Endothelial cell (in vitro differentiated cells): ENCODE measurements around the gene HRAS. TPM values are rescaled to one million over a fixed set of nuclear protein-coding genes. Genes with fewer than 3 reads are reported as not detected.

Experiments
- DNase-seq: peaks from one replicate; pipeline ENCODE4 v3.0.0; 2021; ENCODE audit warnings: low spot score
- H3K27ac Mint-ChIP-seq: one replicate; pipeline ENCODE4 v1.8.0; 2021; ENCODE audit warnings: mixed read lengths, inconsistent platforms; ENCODE audit not compliant: unreplicated experiment
- H3K27me3 Mint-ChIP-seq: one replicate; pipeline ENCODE4 v1.8.0; 2021; ENCODE audit warnings: mild to moderate bottlenecking, moderate library complexity, mixed read lengths, inconsistent platforms; ENCODE audit not compliant: unreplicated experiment
- H3K36me3 Mint-ChIP-seq: one replicate; pipeline ENCODE4 v1.8.0; 2021; ENCODE audit warnings: mild to moderate bottlenecking, low read depth, mixed read lengths, inconsistent platforms; ENCODE audit not compliant: unreplicated experiment
- H3K4me1 Mint-ChIP-seq: one replicate; pipeline ENCODE4 v1.8.0; 2021; ENCODE audit warnings: mild to moderate bottlenecking, mixed read lengths, inconsistent platforms; ENCODE audit not compliant: unreplicated experiment
- H3K4me3 Mint-ChIP-seq: one replicate; pipeline ENCODE4 v1.8.0; 2021; ENCODE audit warnings: mild to moderate bottlenecking, mixed read lengths, inconsistent platforms; ENCODE audit not compliant: unreplicated experiment
- H3K9me3 Mint-ChIP-seq: one replicate; pipeline ENCODE4 v1.8.0; 2021; ENCODE audit warnings: mixed read lengths, inconsistent platforms; ENCODE audit not compliant: unreplicated experiment
- total RNA-seq: library from RNA; stranded (reverse); fragmentation: NEBNext Ultra II Directional; extraction: Animal tissue kit (Norgen Biotek cat#: 25700); gene quantifications from one replicate; pipeline ENCODE4 v1.2.1, GENCODE V29; 2021; ENCODE audit not compliant: unreplicated experiment
- TF ChIP-seq, protein P1 (sequence below): fragments of 200-600 bp; sonication (generic); IDR thresholded peaks from one replicate; pipeline ENCODE4 v1.5.0; 2021; ENCODE audit warnings: antibody characterized with exemption; ENCODE audit not compliant: unreplicated experiment

The HRAS gene
- total RNA-seq, 1 donor from 2014 or later, result 92.4 TPM

DNA sequence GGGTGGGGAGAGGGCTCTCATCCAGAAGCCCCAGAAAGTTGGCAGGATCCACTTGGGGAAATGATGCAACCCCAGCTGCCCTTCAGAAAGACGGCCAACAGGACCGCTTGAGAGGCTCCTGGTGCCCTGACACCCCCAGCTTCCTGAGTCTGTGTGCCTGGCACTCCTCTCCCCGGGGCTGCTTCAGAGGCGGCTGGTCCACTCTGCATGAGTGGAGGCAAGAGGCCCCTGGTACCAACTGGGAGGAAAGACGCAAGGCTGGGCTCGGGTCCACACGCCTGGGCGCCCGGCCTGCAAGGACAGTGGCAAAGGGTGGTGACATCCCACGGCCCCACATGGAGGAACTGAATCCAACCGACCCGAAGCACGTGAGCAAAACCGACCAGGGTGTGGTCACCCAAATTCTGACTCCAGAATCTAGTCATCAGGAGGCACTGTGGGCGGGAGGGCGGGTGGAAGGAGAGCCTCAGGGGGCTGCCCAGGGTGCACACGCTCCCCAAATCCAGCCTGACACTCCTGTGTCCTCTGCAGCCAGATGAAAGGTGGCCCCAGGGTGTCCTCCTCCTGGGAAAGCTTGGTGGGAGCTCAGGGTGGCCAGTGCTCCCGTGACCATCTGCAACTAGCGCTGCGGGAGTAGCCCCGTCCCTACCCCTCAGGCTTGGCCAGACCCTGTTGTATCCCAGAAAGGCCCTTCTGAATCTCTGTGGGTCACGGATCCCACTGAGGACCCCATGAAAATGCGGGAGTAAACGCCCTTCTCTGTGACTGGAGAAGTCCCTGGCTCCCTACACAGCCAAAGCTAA, 32.0 kb downstream of the HRAS start:
- Mint-ChIP-seq H3K27ac (no peak overlapping the region), H3K9me3 (no peaks in the 10 kb centered on the region), H3K36me3 (peaks cover under 1% of the 10 kb centered on the region), H3K27me3 (peaks cover 7% of the 10 kb centered on the region), H3K4me3 (no peak overlapping the region), H3K4me1 (peaks cover 14% of the 10 kb centered on the region)
- no peak for DNase-seq
- TF ChIP-seq, protein P1, sequence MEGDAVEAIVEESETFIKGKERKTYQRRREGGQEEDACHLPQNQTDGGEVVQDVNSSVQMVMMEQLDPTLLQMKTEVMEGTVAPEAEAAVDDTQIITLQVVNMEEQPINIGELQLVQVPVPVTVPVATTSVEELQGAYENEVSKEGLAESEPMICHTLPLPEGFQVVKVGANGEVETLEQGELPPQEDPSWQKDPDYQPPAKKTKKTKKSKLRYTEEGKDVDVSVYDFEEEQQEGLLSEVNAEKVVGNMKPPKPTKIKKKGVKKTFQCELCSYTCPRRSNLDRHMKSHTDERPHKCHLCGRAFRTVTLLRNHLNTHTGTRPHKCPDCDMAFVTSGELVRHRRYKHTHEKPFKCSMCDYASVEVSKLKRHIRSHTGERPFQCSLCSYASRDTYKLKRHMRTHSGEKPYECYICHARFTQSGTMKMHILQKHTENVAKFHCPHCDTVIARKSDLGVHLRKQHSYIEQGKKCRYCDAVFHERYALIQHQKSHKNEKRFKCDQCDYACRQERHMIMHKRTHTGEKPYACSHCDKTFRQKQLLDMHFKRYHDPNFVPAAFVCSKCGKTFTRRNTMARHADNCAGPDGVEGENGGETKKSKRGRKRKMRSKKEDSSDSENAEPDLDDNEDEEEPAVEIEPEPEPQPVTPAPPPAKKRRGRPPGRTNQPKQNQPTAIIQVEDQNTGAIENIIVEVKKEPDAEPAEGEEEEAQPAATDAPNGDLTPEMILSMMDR, result no peak

DNA sequence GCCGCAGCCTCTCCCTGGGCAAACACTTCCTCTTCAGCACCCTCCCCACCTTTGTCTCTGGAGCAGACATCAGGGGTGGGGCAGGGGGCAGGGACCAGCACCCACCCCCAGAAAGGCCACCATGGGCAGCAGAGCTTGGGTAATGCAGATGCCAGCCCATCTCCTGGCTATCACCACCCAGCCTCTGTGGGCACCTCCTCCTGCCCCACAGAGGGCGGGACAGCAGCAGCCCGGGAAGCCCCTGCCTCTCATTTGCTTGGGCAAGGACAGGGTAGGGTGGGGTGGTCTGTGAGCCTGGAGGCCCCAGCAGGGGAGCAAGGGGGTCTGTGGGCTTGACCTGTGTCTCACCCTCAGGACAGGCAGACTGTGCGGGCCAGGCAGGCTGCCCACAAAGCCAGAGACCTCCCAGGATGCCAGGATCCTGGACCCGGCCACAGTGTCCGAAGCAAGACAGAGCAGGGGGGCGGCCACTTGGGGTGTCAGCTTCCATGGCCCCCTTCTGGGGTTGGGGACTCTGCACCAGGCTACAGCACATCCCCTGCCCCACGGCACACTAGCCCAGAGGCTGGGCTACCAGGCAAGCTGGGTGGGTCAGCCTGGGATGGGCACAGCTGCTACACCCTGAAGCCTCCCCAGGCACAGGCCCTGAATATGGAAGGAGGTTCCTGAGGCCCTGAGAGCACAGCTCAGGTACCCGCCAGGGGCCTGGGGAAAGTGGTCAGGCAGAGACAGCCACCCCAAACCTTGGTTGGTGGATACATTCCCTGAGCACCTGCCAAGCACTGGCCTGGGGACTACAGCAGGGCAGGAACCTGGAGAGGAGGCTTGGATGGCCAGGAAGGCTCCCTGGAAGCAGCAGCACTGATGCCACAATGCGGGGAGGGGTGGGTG, 32.8 kb downstream of the HRAS start:
- DNase-seq, result no peak
- TF ChIP-seq, protein P1, result no peak
- Mint-ChIP-seq H3K27me3 (peaks cover 11% of the 10 kb centered on the region), H3K27ac (no peak overlapping the region), H3K36me3 (peaks cover 8% of the 10 kb centered on the region), H3K4me3 (no peak overlapping the region), H3K4me1 (peaks cover 14% of the 10 kb centered on the region), H3K9me3 (no peaks in the 10 kb centered on the region)

DNA sequence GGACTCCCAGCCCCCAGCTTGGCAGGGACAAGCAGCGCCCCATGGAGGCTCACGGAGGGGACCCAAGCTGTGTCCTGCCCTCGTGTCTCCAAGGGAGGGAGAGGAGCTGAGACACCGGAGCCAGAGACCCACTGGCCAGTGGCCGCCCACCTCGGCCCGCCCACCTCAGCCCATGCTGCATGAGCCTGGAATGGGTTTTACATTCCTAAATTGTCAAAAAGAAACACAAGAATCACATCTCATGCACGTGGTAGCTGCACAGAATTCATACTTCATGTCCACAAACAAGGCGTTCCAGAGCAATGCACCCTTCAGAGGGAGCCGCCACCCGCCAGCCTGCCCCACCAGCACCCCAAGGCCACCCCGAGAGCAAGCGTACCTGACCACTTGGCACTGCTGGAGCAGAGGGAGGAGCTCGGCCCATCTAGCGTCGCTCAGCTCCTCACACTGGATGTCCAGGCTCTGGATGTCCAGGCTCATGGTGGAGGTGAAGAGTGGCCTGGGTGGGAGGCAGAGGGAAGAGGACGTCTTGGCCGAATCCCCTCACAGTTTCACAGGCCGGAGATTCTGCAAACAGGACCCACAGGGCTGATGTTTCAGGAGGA, 33.6 kb downstream of the HRAS start:
- no peak for DNase-seq
- Mint-ChIP-seq H3K27me3 (peaks cover 12% of the 10 kb centered on the region), H3K36me3 (peaks cover 15% of the 10 kb centered on the region), H3K4me3 (no peak overlapping the region), H3K27ac (no peak overlapping the region), H3K9me3 (no peaks in the 10 kb centered on the region), H3K4me1 (peaks cover 14% of the 10 kb centered on the region)
- TF ChIP-seq, protein P1, result no peak

DNA sequence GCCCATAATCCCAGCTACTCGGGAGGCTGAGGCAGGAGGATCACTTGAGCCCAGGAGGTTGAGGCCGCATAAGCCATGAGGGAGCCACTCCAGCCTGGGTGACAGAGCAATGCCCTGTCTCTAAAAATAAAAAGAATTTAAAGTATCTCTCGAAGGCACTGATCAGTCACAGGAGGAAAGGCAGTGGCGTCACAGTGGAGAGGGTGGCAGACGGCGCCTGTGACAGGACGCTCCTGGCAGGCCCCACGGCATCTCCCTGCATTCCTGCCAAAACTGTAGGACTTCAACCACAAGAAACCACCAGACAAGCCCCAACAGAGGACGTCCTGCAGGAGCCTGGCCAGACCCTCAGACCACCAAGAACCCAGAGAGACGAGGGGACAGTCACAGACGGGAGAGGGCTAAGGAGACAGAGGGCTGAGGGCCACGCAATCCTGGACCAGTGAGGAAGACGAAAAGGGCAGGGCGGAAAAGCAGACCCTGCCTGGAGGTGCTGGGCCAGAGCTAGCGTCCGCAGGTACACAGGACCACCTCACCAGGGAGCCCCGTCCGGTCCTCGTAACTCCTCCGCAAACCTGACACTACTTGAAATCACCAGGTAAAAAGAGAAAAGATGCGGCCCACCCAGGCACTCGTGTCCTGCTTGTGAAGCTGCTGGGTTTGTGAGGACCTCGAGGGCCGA, 34.2 kb downstream of the HRAS start:
- Mint-ChIP-seq H3K9me3 (no peaks in the 10 kb centered on the region), H3K27me3 (peaks cover 9% of the 10 kb centered on the region), H3K4me1 (peaks cover 14% of the 10 kb centered on the region), H3K27ac (peak overlapping the region; percentile 30), H3K4me3 (no peak overlapping the region), H3K36me3 (peaks cover 19% of the 10 kb centered on the region)
- no peak for DNase-seq
- TF ChIP-seq, protein P1, result no peak
